Measurements from ENCODE around the gene ATRNL1.

ATRNL1 gene

GRCh38 chr10:115833119-115833518 lies 740.0 kb downstream of the ATRNL1 start:
- no peak for DNase-seq (ENCODE audit: low read depth)

GRCh38 chr10:115844591-115844990 lies 751.4 kb downstream of the ATRNL1 start:
- DNase-seq (ENCODE audit: low read depth): no peak

GRCh38 chr10:115845921-115846320 lies 752.8 kb downstream of the ATRNL1 start:
- no peak for DNase-seq (ENCODE audit: low read depth)

- no peak for DNase-seq (ENCODE audit: low read depth)
These were observed 753.4 kb downstream of the ATRNL1 start for GRCh38 chr10:115846528-115846927.

DNA sequence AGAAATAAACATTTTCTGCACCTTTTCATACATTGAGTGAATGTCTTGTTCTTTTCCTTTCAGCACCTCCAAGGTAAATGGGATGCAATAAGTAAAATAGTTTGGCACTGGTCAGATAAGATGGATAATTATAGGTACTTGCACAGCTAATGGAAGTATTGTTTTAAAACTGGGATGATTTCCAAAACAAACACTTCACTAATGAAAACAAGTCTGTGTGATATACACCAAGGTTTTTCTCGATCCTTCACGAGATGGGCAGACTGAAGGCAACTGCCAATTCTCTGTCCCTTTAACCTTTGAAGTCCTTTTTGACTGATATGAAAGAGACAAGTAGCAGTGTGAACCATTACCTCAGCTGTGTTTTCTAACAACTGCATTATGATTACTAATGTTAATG lies 756.0 kb downstream of the ATRNL1 start:
- no peak for DNase-seq (ENCODE audit: low read depth)

DNA sequence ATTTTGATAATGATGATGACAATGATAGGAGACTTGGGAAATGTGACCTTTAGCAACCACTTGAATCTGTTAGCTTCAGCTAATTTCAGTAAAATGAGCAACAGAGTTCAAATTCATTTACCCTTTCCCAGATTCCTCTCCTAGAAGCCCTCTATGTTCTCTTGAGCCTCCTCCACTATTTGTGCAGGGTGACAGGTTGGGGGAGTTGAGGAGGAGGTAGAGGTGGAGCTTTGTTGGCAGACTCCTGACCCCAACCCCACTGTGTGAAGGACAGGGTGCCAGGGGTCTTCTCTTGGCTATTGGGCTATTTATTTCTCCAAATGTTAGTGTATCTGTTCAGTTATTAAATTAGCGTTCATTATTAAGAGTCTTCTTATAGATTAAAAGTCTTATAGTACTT lies 757.5 kb downstream of the ATRNL1 start:
- no peak for DNase-seq (ENCODE audit: low read depth)

- DNase-seq (ENCODE audit: low read depth): no peak
These were observed 758.5 kb downstream of the ATRNL1 start for GRCh38 chr10:115851695-115852094.

GRCh38 chr10:115854740-115855435 lies 761.7 kb downstream of the ATRNL1 start:
- DNase-seq (ENCODE audit: low read depth): no peak

DNA sequence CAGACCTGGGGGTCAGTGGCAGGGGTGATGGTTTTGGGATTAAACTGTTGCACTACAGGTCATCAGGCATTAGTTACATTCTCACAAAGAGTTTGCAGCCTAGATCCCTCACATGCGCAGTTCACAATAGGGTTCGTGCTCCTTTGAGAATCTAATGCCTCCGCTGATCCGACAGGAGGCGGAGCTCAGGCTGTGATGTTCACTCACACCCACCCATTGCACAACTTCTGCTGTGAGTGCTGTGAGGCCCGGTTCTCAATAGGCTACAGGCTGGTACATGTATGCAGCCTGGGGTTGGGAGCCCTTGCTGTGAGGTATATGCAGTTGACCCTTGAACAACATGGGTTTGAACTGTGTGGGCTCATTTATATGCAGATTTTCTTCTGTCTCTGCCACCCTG lies 763.4 kb downstream of the ATRNL1 start:
- no peak for DNase-seq (ENCODE audit: low read depth)

- peak; percentile 86 for DNase-seq (ENCODE audit: low read depth)
These were observed 764.7 kb downstream of the ATRNL1 start for GRCh38 chr10:115857856-115858255.

GRCh38 chr10:115860182-115861107 lies 767.3 kb downstream of the ATRNL1 start:
- DNase-seq (ENCODE audit: low read depth): no peak

GRCh38 chr10:115861455-115861854 lies 768.3 kb downstream of the ATRNL1 start:
- DNase-seq (ENCODE audit: low read depth): no peak

DNA sequence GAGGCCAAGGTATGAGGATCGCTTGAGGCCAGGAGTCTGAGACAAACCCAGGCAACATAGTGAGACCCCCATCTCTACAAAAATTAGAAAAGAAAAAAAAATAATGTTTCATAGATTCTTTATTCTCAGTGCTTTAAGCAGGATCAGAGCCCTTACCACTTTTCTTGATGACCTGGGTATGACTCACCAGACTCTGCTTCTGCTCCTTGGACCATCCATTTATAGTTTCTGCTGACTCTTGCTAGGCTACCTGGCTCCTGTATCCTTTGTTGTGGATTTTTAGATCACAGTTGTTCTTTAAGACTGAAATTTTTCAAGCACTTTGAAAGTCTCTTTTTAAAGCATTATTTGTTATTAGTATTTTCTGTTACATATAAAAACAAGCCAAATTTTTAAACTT lies 768.7 kb downstream of the ATRNL1 start:
- DNase-seq (ENCODE audit: low read depth): no peak

DNA sequence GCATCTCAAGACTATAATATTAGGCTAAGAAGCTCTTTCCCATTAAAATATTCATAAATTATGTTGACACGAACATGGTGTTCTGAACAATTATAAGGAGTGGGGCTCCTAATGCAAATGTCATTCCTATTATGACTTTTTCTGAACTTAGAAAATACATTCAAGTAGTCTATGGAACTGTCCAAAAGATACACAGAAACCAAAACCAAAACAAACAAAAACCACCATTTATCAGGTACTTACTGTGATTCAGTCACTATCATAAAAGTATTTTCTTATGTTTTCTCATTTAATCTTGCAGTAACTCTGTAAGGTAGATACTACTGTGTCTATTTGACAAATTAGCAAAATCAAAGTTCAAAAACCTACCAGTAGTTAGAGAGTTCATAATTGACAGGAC lies 773.0 kb downstream of the ATRNL1 start:
- no peak for DNase-seq (ENCODE audit: low read depth)

DNA sequence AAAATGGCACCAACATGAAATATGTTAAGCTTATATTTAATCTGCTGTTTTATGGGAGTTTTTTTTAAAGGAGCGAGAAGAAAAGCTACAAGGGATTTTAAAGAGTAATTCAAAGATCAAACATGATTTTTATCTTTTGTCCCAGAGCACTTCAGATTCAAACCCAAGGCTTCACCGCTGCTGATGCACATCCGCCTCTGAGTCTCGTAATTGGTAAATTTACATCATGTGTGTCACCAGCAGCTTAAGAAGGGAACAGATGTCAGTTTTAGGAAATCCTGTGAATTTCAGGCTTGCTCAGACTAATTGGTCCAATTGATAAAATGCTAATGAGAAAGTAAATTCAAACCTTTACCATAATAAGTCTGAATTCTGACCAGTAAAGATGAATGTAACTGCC lies 773.5 kb downstream of the ATRNL1 start:
- DNase-seq (ENCODE audit: low read depth): no peak

GRCh38 chr10:115867305-115867704 lies 774.1 kb downstream of the ATRNL1 start:
- no peak for DNase-seq (ENCODE audit: low read depth)

DNA sequence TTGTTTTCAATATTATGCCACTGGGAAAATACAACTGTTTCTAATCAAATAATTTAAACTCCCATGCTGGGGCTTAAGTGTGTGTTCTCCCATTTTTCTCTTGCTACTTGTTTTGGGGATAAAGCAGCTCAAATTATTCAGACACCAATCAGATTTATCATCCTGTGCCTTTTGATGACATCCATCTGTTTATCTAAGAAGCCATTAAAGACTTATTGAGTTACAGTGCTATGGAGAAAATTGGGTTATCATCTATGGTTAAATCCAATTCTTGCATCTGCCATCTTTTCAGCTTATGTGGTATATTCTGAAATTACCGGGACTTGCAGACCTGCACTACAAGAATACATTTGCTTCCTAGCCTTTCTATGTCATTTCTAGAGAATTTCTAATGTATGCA lies 778.7 kb downstream of the ATRNL1 start:
- no peak for DNase-seq (ENCODE audit: low read depth)

DNA sequence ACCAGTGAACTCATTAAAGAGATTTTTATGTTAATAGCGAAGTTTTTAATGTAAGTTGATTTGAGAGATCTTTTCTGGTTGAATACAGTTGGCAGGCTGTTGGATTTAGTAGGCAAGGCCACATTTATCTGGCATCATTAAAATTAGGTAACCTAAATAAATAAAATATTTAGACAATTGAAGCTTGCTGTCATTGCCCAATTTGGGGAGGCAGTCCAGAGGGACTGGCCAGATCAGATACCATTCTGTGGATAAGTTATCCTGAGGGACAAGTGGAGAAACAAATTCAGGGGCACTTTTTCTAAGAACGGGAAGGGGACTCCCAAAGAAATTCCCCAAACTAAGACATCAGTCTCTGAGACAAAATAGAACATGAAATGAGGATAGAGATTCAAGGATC lies 782.0 kb downstream of the ATRNL1 start:
- DNase-seq (ENCODE audit: low read depth): no peak

- no peak for DNase-seq (ENCODE audit: low read depth)
These were observed 786.4 kb downstream of the ATRNL1 start for GRCh38 chr10:115879372-115880089.

- DNase-seq (ENCODE audit: low read depth): no peak
These were observed 788.9 kb downstream of the ATRNL1 start for GRCh38 chr10:115882021-115882420.

- no peak for DNase-seq (ENCODE audit: low read depth)
These were observed 790.2 kb downstream of the ATRNL1 start for GRCh38 chr10:115883372-115883771.

- no peak for DNase-seq (ENCODE audit: low read depth)
These were observed 791.2 kb downstream of the ATRNL1 start for GRCh38 chr10:115884331-115884730.

DNA sequence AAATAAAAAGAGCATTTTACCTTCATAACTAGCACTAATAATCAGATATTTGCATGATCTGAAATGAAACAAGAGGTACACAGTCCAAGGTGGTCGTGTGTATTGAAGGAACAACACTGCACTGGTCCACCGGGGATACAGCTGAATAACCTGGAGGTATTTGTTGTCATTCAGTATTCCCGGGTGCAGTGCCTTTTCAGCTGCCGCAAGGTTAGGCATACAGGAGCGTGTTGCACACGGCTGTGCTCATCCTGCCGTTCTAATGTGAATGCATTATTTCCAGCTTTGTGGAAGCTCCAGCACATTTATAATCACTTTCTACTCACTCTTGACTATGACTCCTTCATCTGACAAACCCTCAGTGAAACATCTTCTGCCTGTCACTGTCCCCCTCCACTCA lies 802.0 kb downstream of the ATRNL1 start:
- DNase-seq (ENCODE audit: low read depth): no peak

Data from GM04503 (cell line).